ENCODE results near the gene CDH4.

GRCh38 chr20:61712688-61713087 is 460.6 kb downstream of the CDH4 start:
- no peak for TF ChIP-seq ETS1 (CRISPR knock-in tag; IDR thresholded peaks at IDR 0.05)
- TF ChIP-seq EZH2 (conservative IDR thresholded peaks at IDR 0.05; ENCODE audit: low read depth, low read length) = no peak
- TF ChIP-seq NR2F1 (CRISPR knock-in tag; IDR thresholded peaks at IDR 0.05) = no peak
- no peak for TF ChIP-seq ZNF510 (CRISPR knock-in tag; IDR thresholded peaks at IDR 0.05; ENCODE audit: low read depth)
- no peak for TF ChIP-seq TFAP4 (IDR thresholded peaks at IDR 0.05; ENCODE audit: borderline replicate concordance, low read depth)
- no peak for TF ChIP-seq ZNF629 (CRISPR knock-in tag; conservative IDR thresholded peaks at IDR 0.05)
- TF ChIP-seq RCOR2 (CRISPR knock-in tag; IDR thresholded peaks at IDR 0.05) = no peak
- TF ChIP-seq SCMH1 (CRISPR knock-in tag; IDR thresholded peaks at IDR 0.05; ENCODE audit: borderline replicate concordance) = no peak

All from HepG2 (cell line).